GM21529 (cell line): Measurements from ENCODE around the gene ZFP90.
A peak's percentile ranks its signal among the peaks of the same experiment; 100 is the strongest.
"Not testable (repeated sequence)": the region's sequence is repeated elsewhere in the genome, so short reads cannot be mapped to it uniquely, and the experiment has no call there.

ENCODE experiments used
- ATAC-seq: cut with Tn5 transposase; IDR thresholded peaks from one replicate; pipeline ENCODE4 v1.9.1; 2021; ENCODE audit not compliant: unreplicated experiment

Gene ZFP90

DNA sequence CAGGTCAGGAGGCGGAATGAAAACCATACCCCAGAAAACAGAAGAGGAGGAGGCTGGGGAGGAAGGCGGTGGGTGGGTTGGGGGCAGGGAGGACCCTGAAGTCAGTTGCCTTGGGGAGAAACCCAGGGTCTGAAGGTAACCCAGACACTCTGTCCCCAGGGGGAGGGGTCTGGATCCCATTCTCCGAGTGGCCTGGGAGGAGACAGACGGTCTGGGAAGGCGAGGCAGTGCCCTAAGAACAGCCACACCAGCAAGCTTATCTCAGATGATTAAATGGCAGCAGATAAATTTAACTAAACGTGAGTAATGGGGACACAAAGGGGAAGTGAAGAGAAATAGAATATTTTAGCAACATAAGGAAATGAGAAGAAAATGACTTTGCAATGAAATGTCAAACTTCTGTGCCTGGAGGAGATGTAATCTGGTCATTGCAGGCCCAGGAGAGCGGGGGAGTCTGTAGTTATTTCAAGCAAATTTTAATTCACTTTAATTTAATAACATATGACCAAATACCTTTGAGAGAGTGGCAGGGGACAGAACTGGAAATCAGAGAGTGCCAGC is 21.4 kb upstream of the ZFP90 start:
- no peak for ATAC-seq

DNA sequence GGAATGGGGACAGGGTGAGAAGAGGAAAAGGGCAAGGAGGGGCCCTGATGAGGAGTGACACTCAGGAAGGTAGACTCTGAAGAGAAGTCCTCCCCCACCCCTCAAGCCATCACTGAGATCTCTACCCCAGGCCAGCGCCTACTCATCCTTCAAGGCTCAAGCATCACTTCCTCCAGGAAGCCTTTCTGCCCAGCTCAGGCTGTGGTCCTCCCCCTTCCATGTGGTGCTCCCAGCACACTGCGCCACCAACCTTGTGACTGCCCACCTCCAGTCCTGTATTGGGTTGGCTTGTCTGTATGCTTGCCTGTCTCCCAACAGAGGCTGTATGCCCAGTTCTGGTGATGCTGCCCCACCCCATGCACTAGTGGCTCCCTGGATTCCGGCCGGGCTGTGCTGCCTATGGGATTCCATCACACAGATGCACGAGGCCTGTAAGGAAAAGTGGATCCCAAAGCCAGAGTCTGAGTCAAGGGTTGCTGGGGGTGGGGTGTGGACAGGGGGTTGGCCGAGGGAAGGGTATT is 19.8 kb upstream of the ZFP90 start:
- no peak for ATAC-seq

DNA sequence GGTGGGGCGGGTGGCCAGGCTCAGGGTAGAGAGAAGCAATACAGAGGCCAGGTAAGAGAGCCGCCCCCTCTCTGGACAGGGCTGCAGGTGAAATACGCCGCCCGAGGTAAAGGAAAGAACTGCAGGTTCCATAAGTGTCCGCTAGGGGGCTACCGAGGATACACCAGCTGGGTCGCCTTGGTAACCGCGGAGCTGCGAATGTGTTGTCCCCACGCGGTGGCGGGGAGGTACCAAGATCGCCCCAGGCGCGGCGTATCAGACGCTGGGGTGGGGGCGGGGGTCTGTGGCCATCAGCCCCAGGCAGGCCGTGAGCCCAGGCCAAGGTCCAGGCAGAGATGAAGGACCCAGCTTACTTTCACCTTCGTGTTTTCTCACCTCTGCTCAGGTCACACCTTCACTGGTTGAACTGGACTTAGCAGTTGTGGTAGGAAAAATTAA is 18.4 kb upstream of the ZFP90 start:
- peak; percentile 86 for ATAC-seq

DNA sequence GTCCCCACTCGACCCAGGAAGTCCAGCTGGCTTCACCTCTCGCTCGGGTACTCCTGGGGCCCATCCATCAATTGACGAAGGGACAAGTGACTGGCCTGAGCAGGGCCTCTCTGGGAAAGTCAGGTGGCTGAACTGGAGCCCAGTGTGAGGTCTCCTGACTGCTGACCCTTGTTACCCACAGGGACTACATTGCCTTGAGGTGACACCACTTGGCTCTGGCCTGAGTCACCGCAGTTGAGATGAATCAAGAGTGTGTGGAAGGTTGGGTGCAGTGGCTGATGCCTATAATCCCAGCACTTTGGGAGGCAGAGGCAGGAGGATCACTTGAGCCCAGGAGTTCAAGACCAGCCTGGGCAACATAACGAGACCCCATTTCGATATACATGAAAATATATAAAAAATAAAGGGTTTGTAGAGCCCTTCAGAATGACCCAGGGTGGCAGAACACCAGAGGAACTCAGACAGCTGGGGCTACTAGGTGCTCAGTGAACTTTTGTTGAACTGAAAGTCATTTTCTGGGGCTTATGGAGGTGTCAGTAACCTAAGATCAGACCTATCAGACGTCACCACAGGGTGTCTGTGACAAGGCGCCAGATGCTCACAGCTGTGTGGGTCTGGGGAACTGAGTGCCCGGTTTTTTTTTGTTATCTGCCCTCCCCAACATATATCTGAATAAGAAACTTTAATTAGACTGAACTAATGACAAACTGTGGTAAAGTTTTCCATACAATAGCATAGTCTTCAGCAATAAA is 14.8 kb upstream of the ZFP90 start:
- ATAC-seq = no peak

DNA sequence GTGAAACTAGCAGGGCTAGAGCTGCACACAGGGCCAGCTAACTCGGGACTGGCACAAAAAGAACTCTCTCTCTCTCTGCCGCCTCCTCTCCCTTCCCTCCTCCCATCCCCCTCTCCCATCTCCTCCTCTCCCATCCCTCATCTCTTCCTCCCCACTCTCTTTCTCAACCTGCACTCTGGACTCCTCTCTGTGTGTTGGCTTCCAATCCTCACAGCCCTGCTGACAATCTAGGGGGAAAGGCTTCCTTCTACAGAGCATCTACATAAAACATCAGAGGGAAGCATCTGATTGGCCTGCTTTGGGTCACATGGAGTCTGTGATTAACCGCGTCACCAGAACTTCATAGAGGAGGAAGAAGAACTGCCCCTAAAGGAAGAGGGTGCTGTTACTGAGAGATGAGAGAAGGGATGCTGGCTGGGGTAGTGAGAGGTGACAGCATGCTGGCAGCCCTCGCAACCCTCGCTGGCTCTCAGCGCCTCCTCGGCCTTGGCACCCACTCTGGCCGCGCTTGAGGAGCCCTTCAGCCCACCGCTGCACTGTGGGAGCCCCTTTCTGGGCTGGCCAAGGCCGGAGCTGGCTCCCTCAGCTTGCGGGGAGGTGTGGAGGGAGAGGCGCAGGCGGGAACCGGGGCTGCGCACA is 12.8 kb upstream of the ZFP90 start:
- ATAC-seq = no peak

DNA sequence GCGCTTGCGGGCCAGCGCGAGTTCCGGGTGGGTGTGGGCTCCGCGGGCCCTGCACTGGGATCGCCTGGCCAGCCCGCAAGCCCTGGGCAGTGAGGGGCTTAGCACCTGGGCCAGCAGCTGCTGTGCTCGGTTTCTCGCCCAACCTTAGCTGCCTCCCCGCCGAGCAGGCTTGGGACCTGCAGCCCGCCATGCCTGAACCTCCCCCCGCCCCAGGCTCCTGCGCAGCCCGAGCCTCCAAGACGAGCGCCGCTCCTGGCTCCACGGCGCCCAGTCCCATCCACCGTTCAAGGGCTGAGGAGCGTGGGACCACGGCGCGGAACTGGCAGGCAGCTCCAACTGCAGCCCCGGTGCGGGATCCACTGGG is 12.3 kb upstream of the ZFP90 start:
- ATAC-seq = no peak

DNA sequence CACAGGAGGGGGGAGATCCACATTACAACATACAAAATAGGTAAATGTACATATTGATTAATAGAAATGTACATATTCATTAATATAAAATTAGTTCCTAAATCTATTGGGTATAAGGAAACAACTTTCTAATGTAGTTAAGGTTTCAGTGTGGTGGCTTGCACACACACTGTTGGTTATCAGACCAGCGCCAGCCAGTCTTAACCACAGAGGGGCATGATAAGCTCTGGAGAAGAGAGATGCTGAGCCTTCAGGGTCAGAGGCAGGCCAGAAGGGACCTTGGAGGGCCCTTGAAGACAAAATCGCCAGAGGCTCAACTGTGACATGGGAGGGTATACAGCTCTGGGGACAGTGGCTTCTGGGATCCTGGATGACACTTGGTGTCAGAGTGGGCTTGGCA is 10.9 kb upstream of the ZFP90 start:
- no peak for ATAC-seq

DNA sequence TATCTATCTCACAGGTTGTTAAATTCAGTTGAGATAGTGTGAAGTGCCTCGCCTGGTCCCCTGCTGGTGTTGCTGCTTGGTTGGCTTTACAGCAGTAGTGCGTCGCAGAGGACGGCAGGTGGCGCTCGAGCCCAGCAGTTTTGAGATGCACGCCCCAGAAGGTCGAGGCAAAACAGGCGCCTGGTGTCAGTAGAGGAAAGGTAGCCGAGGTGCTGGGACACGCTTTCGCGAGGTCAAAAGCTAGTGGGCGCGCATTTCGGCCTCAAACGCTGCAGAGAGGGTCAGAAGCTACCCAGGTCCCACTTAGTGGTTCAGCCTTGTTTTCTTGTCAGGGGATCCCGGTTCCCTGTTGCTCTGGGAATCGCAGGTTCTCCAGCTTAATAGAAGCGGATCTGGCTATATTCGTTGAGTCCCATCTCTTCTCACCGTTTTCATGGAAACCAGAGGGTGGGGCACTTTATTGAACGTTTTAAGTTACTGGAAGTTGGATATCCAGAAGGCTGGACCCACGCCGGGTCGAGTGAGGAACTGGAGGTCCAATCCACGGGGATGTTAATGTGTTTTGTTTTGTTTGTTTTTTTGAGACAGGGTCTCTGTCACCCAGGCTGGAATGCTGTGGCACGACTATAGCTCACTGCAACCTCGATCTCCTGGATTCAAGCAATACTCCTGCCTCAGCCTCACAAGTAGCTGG is 10.3 kb upstream of the ZFP90 start:
- ATAC-seq = no peak

DNA sequence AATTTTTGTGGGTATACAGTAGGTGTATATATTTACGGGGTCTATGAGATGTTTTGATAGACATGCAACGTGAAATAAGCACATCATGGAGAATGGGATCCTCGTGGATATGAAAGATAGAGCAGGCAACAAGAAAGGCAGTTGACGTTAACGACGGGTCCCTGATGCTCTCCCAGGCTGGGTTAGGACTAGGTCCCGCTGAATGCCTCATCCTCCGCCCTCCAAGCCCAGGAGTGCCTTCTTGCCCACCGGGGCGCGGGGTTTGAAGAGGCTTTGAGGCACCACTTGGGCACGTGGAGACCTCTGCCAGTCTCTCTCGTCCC is 9.5 kb upstream of the ZFP90 start:
- peak; percentile 11 for ATAC-seq

DNA sequence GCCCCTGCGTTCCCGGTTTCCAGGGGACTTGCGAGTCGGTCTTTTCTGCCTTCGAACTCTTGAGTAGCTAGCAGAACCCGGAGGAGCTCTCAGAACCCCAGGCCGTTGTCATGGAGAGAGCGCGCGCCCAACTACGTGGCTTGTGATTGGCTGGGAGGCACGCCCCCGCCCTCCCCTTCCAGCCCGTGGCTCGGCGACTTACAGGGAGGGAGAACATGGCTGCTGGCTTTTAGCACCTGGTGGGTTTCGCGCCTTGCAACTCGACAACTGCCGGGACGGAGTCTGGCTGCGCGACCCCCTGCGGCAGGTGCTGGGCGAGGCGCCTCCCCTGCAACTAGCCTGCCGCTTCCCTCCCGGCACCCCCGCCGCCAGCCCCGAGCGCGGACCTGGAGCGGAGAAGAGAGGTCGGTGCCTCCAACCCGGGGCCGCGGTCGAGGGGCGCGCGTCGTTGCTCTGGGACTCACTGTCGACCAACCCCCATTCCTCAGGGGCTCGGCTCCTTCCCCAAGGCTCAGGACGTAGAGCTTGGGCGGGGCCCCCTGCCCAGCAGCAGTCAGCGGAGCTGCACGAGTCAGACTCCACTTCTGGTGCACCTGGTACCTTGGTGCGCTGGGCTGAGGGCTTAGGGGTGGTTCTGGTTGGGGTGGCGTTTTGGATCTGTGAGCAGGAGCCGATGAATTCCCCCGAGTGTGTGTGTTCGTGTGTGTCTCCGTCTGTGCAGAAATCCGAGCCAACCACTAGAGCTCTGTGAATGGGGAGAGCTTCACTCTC is 9.0 kb upstream of the ZFP90 start:
- ATAC-seq = peak; percentile 93

DNA sequence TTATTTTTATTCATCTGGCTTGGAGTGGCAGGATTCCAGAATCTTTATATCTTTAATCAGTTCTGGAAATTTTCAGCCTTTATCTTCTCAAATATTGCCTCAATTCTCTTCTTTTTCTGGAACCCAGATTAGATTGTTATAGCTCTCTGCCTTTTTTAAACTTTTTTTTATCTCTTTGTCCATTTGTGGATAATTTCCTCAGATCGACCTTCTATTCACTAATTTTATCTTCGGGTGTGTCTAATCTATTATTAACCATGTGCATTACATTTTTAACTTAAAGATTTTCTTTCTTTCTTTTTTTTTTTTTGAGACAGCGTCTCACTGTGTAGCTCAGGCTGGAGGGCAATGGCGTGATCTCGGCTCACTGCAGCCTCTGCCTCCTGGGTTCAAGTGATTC is 5.2 kb upstream of the ZFP90 start:
- ATAC-seq = no peak

DNA sequence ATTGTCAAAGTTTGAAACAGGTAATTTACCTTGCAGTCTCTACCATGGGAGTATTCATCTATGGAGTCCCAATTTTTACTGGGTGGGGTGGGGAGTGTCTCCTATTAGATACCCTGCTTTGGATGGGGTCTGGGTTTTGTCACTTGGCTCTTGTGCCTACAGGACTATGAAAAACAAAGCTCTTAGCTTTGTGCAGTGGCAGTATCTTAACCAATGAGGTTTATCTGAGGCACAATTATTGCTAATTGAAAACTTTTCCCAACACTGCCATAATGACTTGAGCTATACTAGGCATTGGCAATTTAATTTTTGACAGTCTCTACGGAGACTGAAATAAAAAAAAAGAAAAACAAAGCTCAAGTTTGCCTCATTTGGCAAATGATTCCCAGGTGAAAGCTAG is 3.8 kb upstream of the ZFP90 start:
- no peak for ATAC-seq

DNA sequence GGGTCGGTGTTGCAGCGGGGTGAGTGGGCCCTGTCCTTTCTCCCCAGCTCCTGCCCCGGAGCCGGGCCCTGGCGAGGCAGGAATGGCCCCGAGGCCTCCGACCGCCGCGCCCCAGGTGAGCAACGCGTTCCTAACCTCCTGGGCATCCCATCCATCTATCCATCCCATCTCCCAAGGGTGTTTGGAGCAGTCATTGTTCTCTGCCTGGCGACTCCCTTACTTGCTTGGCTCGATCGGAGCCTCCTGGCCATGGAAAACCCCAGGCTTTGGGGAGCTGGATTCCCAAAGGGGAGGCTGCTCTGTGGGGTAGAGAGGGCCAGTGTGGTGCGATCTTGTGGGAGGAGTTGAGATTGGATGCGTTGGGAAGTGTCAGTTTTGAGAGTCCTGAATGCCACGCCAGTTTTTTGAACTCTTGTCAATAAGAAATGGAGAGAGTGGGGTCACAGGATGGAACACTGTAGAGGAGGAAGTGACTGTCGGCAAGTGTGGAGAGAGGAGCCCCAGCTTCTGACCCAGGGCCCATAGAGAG is 684 bp downstream of the ZFP90 start:
- ATAC-seq = peak; percentile 38

DNA sequence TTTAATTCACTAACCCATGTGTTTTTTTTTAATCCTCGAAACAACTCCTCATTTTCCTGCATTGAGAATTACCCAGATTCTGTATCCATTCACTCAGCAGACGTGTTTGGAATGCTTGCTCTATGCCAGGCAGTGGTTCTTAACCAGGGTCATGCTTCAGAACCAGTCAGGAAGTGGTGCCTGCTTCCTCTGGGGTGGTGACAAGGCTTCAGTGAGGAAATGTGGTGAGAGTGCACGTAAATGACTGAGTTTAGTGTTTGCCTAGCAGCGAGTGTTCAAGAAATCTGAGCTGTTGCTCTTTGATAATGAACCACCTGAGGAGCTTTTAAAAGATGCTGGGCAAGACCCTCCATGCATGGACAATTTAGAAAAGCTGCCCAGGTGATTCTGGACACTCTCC is 9.9 kb downstream of the ZFP90 start:
- no peak for ATAC-seq

DNA sequence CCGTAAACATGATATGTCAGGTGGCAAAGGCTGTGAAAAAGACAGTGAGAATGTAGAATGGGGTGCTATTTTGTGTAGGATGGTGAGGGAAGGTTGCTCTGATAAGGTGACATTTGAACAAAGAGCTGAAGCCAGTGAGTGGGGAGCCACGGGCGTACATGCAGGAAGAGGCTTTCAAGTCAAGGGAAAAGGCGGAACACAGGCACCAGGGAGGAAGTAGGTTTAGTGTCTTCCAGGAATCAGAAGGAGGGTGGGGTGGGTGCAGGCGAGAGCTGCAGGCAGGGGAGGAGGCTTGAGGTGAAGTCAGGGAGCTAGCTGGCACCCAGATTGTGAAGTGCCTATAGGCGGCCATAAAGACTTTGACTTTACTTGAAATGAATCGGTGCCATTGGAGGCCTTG is 14.1 kb downstream of the ZFP90 start:
- ATAC-seq = no peak

DNA sequence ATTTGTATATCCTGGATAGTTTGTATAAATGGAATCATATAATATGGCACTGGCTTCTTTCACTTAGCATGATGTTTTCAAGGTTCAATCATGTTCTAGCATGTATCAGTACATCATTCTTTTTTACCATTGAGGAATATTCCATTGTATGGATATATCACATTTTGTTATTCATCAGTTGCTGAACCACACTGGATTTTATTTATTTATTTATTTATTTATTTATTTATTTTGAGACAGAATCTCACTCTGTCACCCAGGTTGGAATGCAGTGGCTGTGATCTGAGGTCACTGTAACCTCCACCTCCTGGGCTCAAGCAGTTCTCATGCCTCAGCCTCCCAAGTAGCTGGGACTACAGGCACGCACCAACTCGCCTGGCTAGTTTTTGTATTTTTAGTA is 21.2 kb downstream of the ZFP90 start:
- not testable (repeated sequence) for ATAC-seq

DNA sequence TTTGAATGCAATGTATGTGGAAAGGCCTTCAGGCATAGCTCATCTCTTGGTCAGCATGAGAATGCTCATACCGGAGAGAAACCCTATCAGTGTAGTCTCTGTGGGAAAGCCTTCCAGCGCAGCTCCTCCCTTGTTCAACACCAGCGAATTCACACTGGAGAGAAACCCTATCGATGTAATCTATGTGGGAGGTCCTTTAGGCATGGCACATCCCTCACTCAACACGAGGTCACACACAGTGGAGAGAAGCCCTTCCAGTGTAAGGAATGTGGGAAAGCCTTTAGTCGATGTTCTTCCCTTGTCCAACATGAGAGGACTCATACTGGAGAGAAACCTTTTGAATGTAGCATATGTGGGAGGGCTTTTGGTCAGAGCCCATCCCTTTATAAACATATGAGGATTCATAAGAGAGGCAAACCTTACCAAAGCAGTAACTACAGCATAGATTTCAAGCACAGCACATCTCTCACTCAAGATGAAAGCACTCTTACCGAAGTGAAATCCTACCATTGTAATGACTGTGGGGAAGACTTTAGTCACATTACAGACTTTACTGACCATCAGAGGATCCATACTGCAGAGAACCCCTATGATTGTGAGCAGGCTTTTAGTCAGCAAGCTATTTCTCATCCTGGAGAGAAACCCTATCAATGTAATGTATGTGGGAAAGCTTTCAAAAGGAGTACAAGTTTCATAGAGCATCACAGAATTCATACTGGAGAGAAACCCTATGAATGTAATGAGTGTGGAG is 24.7 kb downstream of the ZFP90 start:
- ATAC-seq = no peak

DNA sequence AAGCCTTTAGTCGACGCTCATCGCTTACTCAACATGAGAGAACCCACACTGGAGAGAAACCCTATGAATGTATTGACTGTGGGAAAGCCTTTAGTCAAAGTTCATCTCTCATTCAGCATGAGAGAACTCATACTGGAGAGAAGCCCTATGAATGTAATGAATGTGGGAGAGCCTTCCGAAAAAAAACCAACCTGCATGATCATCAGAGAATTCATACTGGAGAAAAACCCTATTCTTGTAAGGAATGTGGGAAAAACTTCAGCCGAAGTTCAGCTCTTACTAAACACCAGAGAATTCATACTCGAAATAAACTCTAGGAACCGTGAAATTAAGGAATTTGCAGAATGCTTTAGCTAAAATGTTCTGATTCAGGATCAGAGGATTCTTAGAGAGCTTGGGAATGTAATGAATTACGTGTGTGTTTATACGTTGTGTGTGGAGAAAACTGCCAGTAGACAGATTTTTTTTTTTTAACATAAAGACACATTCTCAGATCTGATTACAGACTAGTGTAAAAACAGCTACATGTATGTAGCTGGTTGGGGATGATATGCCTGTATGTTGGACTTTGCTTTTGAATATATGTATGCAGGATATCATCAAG is 25.4 kb downstream of the ZFP90 start:
- ATAC-seq = no peak

DNA sequence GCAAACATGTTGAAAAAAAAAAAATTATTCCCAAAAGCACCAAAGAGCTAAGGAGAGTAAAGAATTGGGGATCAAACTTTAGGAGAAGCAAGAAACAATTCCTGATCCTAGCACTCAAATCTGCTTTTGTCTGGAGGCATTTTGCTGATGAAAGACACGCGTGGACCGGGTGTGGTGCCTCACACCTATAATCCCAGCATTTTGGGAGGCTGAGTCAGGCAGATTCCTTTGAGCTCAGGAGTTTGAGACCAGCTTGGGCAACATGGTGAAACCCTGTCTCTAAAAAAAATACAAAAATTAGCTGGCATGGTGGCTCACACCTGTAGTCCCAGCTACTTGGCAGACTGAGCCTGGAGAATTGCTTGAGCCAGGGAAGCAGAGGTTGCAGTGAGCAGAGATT is 35.4 kb downstream of the ZFP90 start:
- ATAC-seq = no peak

DNA sequence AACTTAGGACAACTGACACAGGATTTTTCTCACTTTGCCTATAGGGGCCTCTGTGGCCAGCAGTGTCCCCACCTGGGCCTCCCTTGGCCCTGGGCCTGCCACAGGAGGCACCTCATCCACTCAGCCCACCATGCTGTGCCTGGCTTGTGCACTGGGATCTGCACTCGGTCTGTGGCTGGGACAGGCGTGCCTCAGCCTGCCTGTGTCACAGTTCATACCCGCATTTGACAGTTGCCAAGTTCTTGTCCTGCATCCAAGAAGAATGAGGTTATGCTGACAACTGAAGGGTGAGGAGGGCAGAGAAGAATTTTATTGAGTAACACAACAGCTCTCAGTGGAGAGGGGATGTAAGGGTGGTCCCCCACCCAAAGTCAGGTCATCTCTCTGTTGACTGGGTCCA is 36.0 kb downstream of the ZFP90 start:
- no peak for ATAC-seq
